Measurements from ENCODE around the gene TBL1X.

TBL1X gene

DNA sequence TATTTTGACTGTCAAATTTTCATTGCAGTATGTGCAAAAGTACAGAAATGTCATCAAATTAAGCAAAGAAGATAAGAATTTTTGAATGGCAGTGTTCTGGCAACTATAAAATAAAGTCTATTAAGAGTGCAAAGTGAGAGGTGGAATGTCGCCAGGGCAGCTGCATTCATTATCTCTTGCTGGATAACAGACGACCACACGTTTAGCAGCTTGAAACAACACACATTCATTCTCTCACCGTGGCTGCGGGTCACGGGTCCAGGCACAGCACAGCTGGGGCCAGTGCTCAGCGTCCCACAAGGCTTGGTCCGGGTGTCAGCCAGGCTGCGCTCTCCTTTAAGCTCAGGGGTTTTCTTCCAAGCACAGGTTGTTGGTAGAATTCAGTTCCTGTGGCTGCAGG, 186.9 kb downstream of the TBL1X start:
- H3K9ac ChIP-seq (ENCODE audit: low read depth, low read length), result no peak overlapping the region
- H3K4me3 ChIP-seq (ENCODE audit: low read length), result no peak overlapping the region
- 94% methylated on average over 9 of the region's 9 CpGs for WGBS
- H3K27ac ChIP-seq (ENCODE audit: low read depth, low read length), result no peak overlapping the region
- H3K36me3 ChIP-seq (ENCODE audit: insufficient read depth, low read length), result no peaks in the 10 kb centered on the region
- no peaks in the 10 kb centered on the region for H3K4me1 ChIP-seq (ENCODE audit: insufficient read depth, low read length)
- H3K27me3 ChIP-seq (ENCODE audit: insufficient read depth, low read length), result no peaks in the 10 kb centered on the region
- H3K9me3 ChIP-seq (ENCODE audit: insufficient read depth, low read depth, low read length), result no peaks in the 10 kb centered on the region

- Histone ChIP-seq H3K27ac (ENCODE audit: low read depth, low read length) (no peak overlapping the region), H3K4me1 (ENCODE audit: insufficient read depth, low read length) (no peaks in the 10 kb centered on the region), H3K9me3 (ENCODE audit: insufficient read depth, low read depth, low read length) (no peaks in the 10 kb centered on the region), H3K27me3 (ENCODE audit: insufficient read depth, low read length) (no peaks in the 10 kb centered on the region), H3K36me3 (ENCODE audit: insufficient read depth, low read length) (no peaks in the 10 kb centered on the region), H3K9ac (ENCODE audit: low read depth, low read length) (no peak overlapping the region), H3K4me3 (ENCODE audit: low read length) (no peak overlapping the region)
- WGBS, result 96% methylated on average over 13 of the region's 13 CpGs
Observed at GRCh38 chrX:9654929-9655328, 190.1 kb downstream of the TBL1X start.

GRCh38 chrX:9656277-9656676, 191.4 kb downstream of the TBL1X start:
- H3K4me3 ChIP-seq (ENCODE audit: low read length), result no peak overlapping the region
- H3K36me3 ChIP-seq (ENCODE audit: insufficient read depth, low read length), result no peaks in the 10 kb centered on the region
- 92% methylated on average over 6 of the region's 6 CpGs for WGBS
- H3K9ac ChIP-seq (ENCODE audit: low read depth, low read length), result no peak overlapping the region
- H3K4me1 ChIP-seq (ENCODE audit: insufficient read depth, low read length), result no peaks in the 10 kb centered on the region
- no peaks in the 10 kb centered on the region for H3K9me3 ChIP-seq (ENCODE audit: insufficient read depth, low read depth, low read length)
- no peak overlapping the region for H3K27ac ChIP-seq (ENCODE audit: low read depth, low read length)
- no peaks in the 10 kb centered on the region for H3K27me3 ChIP-seq (ENCODE audit: insufficient read depth, low read length)

- H3K27ac ChIP-seq (ENCODE audit: low read depth, low read length), result no peak overlapping the region
- H3K4me3 ChIP-seq (ENCODE audit: low read length), result no peak overlapping the region
- no peaks in the 10 kb centered on the region for H3K4me1 ChIP-seq (ENCODE audit: insufficient read depth, low read length)
- 50% methylated on average over 2 of the region's 3 CpGs for WGBS
- H3K9ac ChIP-seq (ENCODE audit: low read depth, low read length), result no peak overlapping the region
- no peaks in the 10 kb centered on the region for H3K27me3 ChIP-seq (ENCODE audit: insufficient read depth, low read length)
- no peaks in the 10 kb centered on the region for H3K36me3 ChIP-seq (ENCODE audit: insufficient read depth, low read length)
- H3K9me3 ChIP-seq (ENCODE audit: insufficient read depth, low read depth, low read length), result no peaks in the 10 kb centered on the region
Observed at GRCh38 chrX:9656871-9657270, 192.0 kb downstream of the TBL1X start.

- Histone ChIP-seq H3K27ac (ENCODE audit: low read depth, low read length) (no peak overlapping the region), H3K9me3 (ENCODE audit: insufficient read depth, low read depth, low read length) (no peaks in the 10 kb centered on the region), H3K4me3 (ENCODE audit: low read length) (no peak overlapping the region), H3K4me1 (ENCODE audit: insufficient read depth, low read length) (no peaks in the 10 kb centered on the region), H3K9ac (ENCODE audit: low read depth, low read length) (no peak overlapping the region), H3K36me3 (ENCODE audit: insufficient read depth, low read length) (no peaks in the 10 kb centered on the region), H3K27me3 (ENCODE audit: insufficient read depth, low read length) (no peaks in the 10 kb centered on the region)
- over 99% methylated on average over 6 of the region's 6 CpGs for WGBS
Observed at GRCh38 chrX:9657590-9658256, 192.9 kb downstream of the TBL1X start.

DNA sequence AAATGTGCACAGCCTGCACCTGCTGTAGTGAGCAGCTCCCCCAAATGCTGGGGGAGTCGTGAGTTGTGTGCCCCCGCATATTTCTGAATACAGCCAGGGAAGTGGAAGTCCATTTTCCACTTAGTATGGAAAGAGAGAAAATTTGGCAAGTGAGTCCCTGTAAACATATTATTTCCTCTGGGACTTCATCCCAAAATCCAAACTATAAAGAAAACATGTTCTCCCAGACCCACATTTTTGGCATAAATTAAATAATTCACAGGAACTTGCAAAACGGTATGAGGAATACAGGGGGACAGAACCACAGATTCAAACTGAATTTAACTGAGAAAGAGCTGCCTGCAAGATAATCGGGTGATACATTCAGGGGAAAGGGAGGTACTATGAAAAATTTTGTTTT, 193.6 kb downstream of the TBL1X start:
- H3K9ac ChIP-seq (ENCODE audit: low read depth, low read length), result no peak overlapping the region
- H3K27ac ChIP-seq (ENCODE audit: low read depth, low read length), result no peak overlapping the region
- WGBS, result 93% methylated on average over 4 of the region's 4 CpGs
- no peaks in the 10 kb centered on the region for H3K36me3 ChIP-seq (ENCODE audit: insufficient read depth, low read length)
- H3K9me3 ChIP-seq (ENCODE audit: insufficient read depth, low read depth, low read length), result no peaks in the 10 kb centered on the region
- H3K4me3 ChIP-seq (ENCODE audit: low read length), result no peak overlapping the region
- H3K4me1 ChIP-seq (ENCODE audit: insufficient read depth, low read length), result no peaks in the 10 kb centered on the region
- H3K27me3 ChIP-seq (ENCODE audit: insufficient read depth, low read length), result no peaks in the 10 kb centered on the region

DNA sequence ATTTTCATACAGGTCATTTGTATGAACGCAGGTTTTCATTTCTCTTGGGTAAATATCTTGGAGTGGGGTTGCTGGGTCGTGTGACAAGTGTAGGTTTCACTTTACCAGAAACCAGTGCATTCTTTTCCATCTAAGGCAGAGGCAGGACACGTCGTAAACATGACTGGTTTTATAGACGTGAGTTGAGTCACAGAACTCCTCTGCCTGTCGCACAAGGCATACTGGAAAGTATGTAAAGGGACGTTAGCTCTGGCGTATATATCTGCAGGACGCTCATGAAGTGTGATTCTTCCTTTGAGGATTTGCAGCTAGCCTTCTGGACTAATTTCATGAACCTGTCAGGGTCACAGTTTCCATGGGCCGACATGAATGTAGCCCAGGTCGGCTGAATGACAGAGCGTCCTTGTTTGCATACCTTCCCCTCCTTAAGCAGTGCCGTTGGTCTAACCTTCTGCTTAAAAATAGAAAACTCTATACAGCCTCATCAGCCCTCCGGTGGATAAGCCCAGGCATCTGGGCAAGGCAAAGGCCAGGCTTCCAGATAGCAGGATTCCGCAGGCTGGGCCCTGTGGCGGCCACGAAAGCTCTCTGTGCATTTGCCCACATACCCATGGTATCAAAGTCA, 194.8 kb downstream of the TBL1X start:
- Histone ChIP-seq H3K36me3 (ENCODE audit: insufficient read depth, low read length) (no peaks in the 10 kb centered on the region), H3K27ac (ENCODE audit: low read depth, low read length) (no peak overlapping the region), H3K27me3 (ENCODE audit: insufficient read depth, low read length) (no peaks in the 10 kb centered on the region), H3K9ac (ENCODE audit: low read depth, low read length) (no peak overlapping the region), H3K9me3 (ENCODE audit: insufficient read depth, low read depth, low read length) (no peaks in the 10 kb centered on the region), H3K4me1 (ENCODE audit: insufficient read depth, low read length) (no peaks in the 10 kb centered on the region), H3K4me3 (ENCODE audit: low read length) (no peak overlapping the region)
- 95% methylated on average over 17 of the region's 17 CpGs for WGBS

- H3K27me3 ChIP-seq (ENCODE audit: insufficient read depth, low read length), result no peaks in the 10 kb centered on the region
- WGBS, result 98% methylated on average over 4 of the region's 4 CpGs
- H3K27ac ChIP-seq (ENCODE audit: low read depth, low read length), result no peak overlapping the region
Observed at GRCh38 chrX:9662148-9662547, 197.3 kb downstream of the TBL1X start.

GRCh38 chrX:9663216-9663615, 198.4 kb downstream of the TBL1X start:
- Histone ChIP-seq H3K36me3 (ENCODE audit: insufficient read depth, low read length) (peaks cover 3% of the 10 kb centered on the region; the same call in 1 of the 2 replicates), H3K9ac (ENCODE audit: low read depth, low read length) (no peak overlapping the region), H3K4me1 (ENCODE audit: insufficient read depth, low read length) (peaks cover 5% of the 10 kb centered on the region), H3K4me3 (ENCODE audit: low read length) (no peak overlapping the region), H3K27me3 (ENCODE audit: insufficient read depth, low read length) (no peaks in the 10 kb centered on the region), H3K9me3 (ENCODE audit: insufficient read depth, low read depth, low read length) (no peaks in the 10 kb centered on the region), H3K27ac (ENCODE audit: low read depth, low read length) (no peak overlapping the region)
- WGBS, result 94% methylated on average over 6 of the region's 6 CpGs

More at GRCh38 chrX:9662148-9662547, 197.3 kb downstream of the TBL1X start:
- peaks cover 3% of the 10 kb centered on the region; the same call in 1 of the 2 replicates for H3K36me3 ChIP-seq (ENCODE audit: insufficient read depth, low read length)
- H3K9ac ChIP-seq (ENCODE audit: low read depth, low read length), result no peak overlapping the region
- no peaks in the 10 kb centered on the region for H3K4me1 ChIP-seq (ENCODE audit: insufficient read depth, low read length)
- H3K9me3 ChIP-seq (ENCODE audit: insufficient read depth, low read depth, low read length), result no peaks in the 10 kb centered on the region
- H3K4me3 ChIP-seq (ENCODE audit: low read length), result no peak overlapping the region

GRCh38 chrX:9664224-9664623, 199.4 kb downstream of the TBL1X start:
- Histone ChIP-seq H3K4me1 (ENCODE audit: insufficient read depth, low read length) (peaks cover 8% of the 10 kb centered on the region), H3K9me3 (ENCODE audit: insufficient read depth, low read depth, low read length) (no peaks in the 10 kb centered on the region), H3K36me3 (ENCODE audit: insufficient read depth, low read length) (peaks cover 3% of the 10 kb centered on the region; the same call in 1 of the 2 replicates), H3K4me3 (ENCODE audit: low read length) (no peak overlapping the region), H3K9ac (ENCODE audit: low read depth, low read length) (no peak overlapping the region), H3K27me3 (ENCODE audit: insufficient read depth, low read length) (no peaks in the 10 kb centered on the region), H3K27ac (ENCODE audit: low read depth, low read length) (no peak overlapping the region)
- WGBS, result 93% methylated on average over 5 of the region's 6 CpGs

GRCh38 chrX:9665113-9665512, 200.3 kb downstream of the TBL1X start:
- Histone ChIP-seq H3K36me3 (ENCODE audit: insufficient read depth, low read length) (peaks cover 3% of the 10 kb centered on the region; the same call in 1 of the 2 replicates), H3K4me1 (ENCODE audit: insufficient read depth, low read length) (peaks cover 9% of the 10 kb centered on the region), H3K27ac (ENCODE audit: low read depth, low read length) (no peak overlapping the region), H3K4me3 (ENCODE audit: low read length) (no peak overlapping the region), H3K27me3 (ENCODE audit: insufficient read depth, low read length) (no peaks in the 10 kb centered on the region), H3K9ac (ENCODE audit: low read depth, low read length) (no peak overlapping the region), H3K9me3 (ENCODE audit: insufficient read depth, low read depth, low read length) (no peaks in the 10 kb centered on the region)
- WGBS, result 100% methylated on average over 4 of the region's 4 CpGs

Data from HUES64 (cell line).